HepG2 (cell line): ENCODE data around the gene BTG4. TPM values are rescaled to one million over a fixed set of nuclear protein-coding genes. Genes with fewer than 3 reads are reported as not detected.
A peak's percentile ranks its signal among the peaks of the same experiment; 100 is the strongest.

Experiments
- ATAC-seq: fragments of 200-7000 bp; cut with Tn5 transposase; 3 replicates; pipeline ENCODE4 v1.9.1; 2020; ENCODE audit warnings: mild to moderate bottlenecking, moderate library complexity
- BruUV-seq: library from RNA; stranded (reverse); fragments of 400-500 nt; replicated peaks from 2 replicates; lab custom pipeline; 2021; lab: Mats Ljungman, UMichigan
- CTCF ChIA-PET: fragments of 300-600 bp; formaldehyde crosslinking; extraction: SDS; loops from one replicate; lab custom pipeline; 2021; ENCODE audit warnings: low total read pairs, inconsistent platforms, low intra/inter-chr PET ratio; lab: Yijun Ruan, JAX
- POLR2A ChIA-PET: fragments of 350-600 bp; sonication (Branson Sonifier 250); formaldehyde crosslinking; loops from one replicate; lab custom pipeline; 2020; ENCODE audit warnings: antibody characterized with exemption, inconsistent platforms; lab: Yijun Ruan, JAX
- DNase-seq: peaks from one replicate; pipeline ENCODE4 v3.0.0-alpha.2; 2015; ENCODE audit warnings: low spot score
- FAIRE-seq: peaks from 3 replicates; lab custom pipeline; 2011; peaks lifted over from hg19 to GRCh38; lab: Jason Lieb, UNC
- H2AFZ ChIP-seq: one replicate; pipeline ENCODE4 v1.6.1; 2011; ENCODE audit warnings: low read length, inconsistent platforms
- H3K27ac ChIP-seq: fragments of 300-600 bp; 3 replicates; pipeline ENCODE4 v1.8.0; 2011; ENCODE audit warnings: mixed run types, mild to moderate bottlenecking, mixed read lengths, low read length, inconsistent platforms; ENCODE audit not compliant: insufficient read depth; ENCODE audit errors: extremely low read length
- H3K27me3 ChIP-seq, 2 experiments: fragments of 200-600 bp in 1 of 2; 2 replicates in 1 of 2; 3 replicates in 1 of 2; pipeline versions ENCODE4 v1.6.0 to v1.8.0; 2011; ENCODE audit warnings: low read length in 2 of 2, mild to moderate bottlenecking in 2 of 2, moderate library complexity in 2 of 2, inconsistent platforms in 1 of 2; ENCODE audit not compliant: insufficient read depth in 2 of 2, control insufficient read depth in 1 of 2
- H3K36me3 ChIP-seq, 2 experiments: fragments of 200-600 bp in 1 of 2; replicated peaks in 1 of 2; 2 replicates in 1 of 2; 3 replicates in 1 of 2; pipeline versions ENCODE4 v1.5.1 to v1.8.0; 2011; ENCODE audit warnings: low read length in 2 of 2, inconsistent platforms in 1 of 2; ENCODE audit not compliant: insufficient read depth in 2 of 2, control insufficient read depth in 1 of 2
- H3K4me1 ChIP-seq: 2 replicates; pipeline ENCODE4 v1.5.1; 2012; ENCODE audit warnings: low read length, inconsistent platforms; ENCODE audit not compliant: insufficient read depth
- H3K4me2 ChIP-seq: 2 replicates; pipeline ENCODE4 v1.6.0; 2011; ENCODE audit warnings: low read depth, low read length, inconsistent platforms
- H3K4me3 ChIP-seq, 3 experiments: fragments of 200-600 bp in 1 of 3; sonication (generic), shearing (Covaris generic) in 1 of 3; replicated peaks in 1 of 3; 2 replicates each; pipeline ENCODE4 v1.5.1; 2011 to 2016; ENCODE audit warnings: low read length in 3 of 3, inconsistent platforms in 2 of 3, low read depth in 2 of 3, mild to moderate bottlenecking in 2 of 3, control low read depth in 1 of 3, mixed read lengths in 1 of 3; ENCODE audit not compliant: insufficient read depth in 1 of 3
- H3K79me2 ChIP-seq: one replicate; pipeline ENCODE4 v1.6.1; 2011; ENCODE audit warnings: low read length, inconsistent platforms; ENCODE audit not compliant: insufficient read depth
- H3K9ac ChIP-seq: 2 replicates; pipeline ENCODE4 v1.6.0; 2011; ENCODE audit warnings: mild to moderate bottlenecking, low read depth, low read length, inconsistent platforms; ENCODE audit not compliant: insufficient read depth
- H3K9me3 ChIP-seq: 2 replicates; pipeline ENCODE4 v1.5.1; 2012; ENCODE audit warnings: mild to moderate bottlenecking, low read length
- H4K20me1 ChIP-seq: 2 replicates; pipeline ENCODE4 v1.6.0; 2011; ENCODE audit warnings: inconsistent platforms, mild to moderate bottlenecking, low read length, moderate library complexity; ENCODE audit not compliant: insufficient read depth
- ZNF782 ChIP-seq: sonication (generic); formaldehyde crosslinking; IDR thresholded peaks from 2 replicates; pipeline ENCODE4 v1.4.0; 2020; ENCODE audit warnings: missing genetic modification reagents, mild to moderate bottlenecking, borderline replicate concordance
- WGBS: methylation state at CpG from one replicate; pipeline ENCODE4 v1.1.6; 2017; ENCODE audit warnings: low lambda C conversion rate; 5-methylcytosine and 5-hydroxymethylcytosine counted together
- in situ Hi-C: cut with HindIII; loops from 2 replicates; pipeline ENCODE4 v1.10.0; 2017; ENCODE audit warnings: low pct_unique_long_range_greater_than_20kb; ENCODE audit not compliant: extremely low pct_ligation_motif_present
- intact Hi-C: fragments of 100-400 bp; cut with micrococcal nuclease; formaldehyde crosslinking; loops from one replicate; pipeline ENCODE4 v1.10.0; 2022; ENCODE audit not compliant: unreplicated experiment
- polyA plus RNA-seq, 8 experiments: library from polyadenylated mRNA; depleted of rRNA in 3 of 8; stranded (reverse) in 7 of 8; unstranded in 1 of 8; fragments of >200 nt; fragmentation: Illumina TruSeq in 4 of 8; extraction: Trizol in 4 of 8; gene quantifications; 2 replicates each; pipeline versions ENCODE4 v1.2.1 to v1.2.3, GENCODE V29; 2011 to 2016; ENCODE audit warnings: low read depth in 4 of 8, missing spikeins in 1 of 8, mixed read lengths in 1 of 8; ENCODE audit not compliant: insufficient read depth in 1 of 8
- total RNA-seq, 5 experiments: library from RNA; depleted of rRNA; stranded (reverse); fragments of >200 nt; fragmentation: Illumina TruSeq; extraction: Trizol; gene quantifications; 2 replicates each; pipeline ENCODE4 v1.2.3, GENCODE V29; 2016; ENCODE audit warnings: low read depth in 1 of 5
- TF ChIP-seq, protein P1 (sequence below): sonication (generic); formaldehyde crosslinking; IDR thresholded peaks from 2 replicates; pipeline ENCODE4 v1.5.1; 2020; ENCODE audit warnings: mild to moderate bottlenecking, moderate library complexity, missing genetic modification reagents
- TF ChIP-seq, protein P2 (sequence below): sonication (generic); formaldehyde crosslinking; IDR thresholded peaks from 2 replicates; pipeline ENCODE4 v1.5.0; 2020; ENCODE audit warnings: mild to moderate bottlenecking, missing genetic modification reagents

Gene BTG4
- total and polyA plus RNA-seq, 2 of the 13 experiments (the other 11 are each of a cell fraction or from before 2014, with no cell fraction given), result not detected

DNA sequence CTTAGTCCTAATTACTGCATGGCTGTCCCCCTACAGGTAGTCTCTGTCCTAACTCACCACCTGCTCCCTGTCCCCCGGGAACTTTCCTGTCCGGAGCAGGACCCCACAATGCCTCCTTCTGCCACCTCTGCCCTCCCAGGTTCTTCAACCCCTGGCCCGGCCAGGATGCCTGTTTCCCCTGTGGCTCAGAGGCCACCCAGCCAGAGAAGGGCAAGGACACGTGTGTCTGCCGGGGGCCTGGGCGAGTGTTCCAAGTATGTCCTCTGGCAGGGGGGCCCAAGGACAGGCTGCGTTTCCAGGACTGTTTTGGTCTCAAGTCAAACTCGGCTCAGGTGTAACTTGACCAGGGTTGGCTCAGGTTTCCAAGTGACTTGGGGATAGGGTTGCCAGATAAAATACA, 63.8 kb downstream of the BTG4 start:
- Histone ChIP-seq H3K4me3 (no peak overlapping the region), H3K36me3 (no peaks in the 10 kb centered on the region), H3K4me2 (0 out of 2 replicates have a peak overlapping the region, but pooled peaks have one; percentile 5), H3K79me2 (no peaks in the 10 kb centered on the region), H3K27me3 (peaks cover 3 to 16% of the 10 kb centered on the region in 2 experiments; a peak in 3 of 5 replicates), H3K9me3 (no peaks in the 10 kb centered on the region), H2AFZ (no peak overlapping the region), H3K9ac (no peak overlapping the region), H4K20me1 (no peaks in the 10 kb centered on the region), H3K4me1 (peaks cover 44% of the 10 kb centered on the region), H3K27ac (no peak overlapping the region)
- in situ Hi-C loops, result no loop called here
- ChIA-PET POLR2A (no interaction called here), CTCF (no interaction called here)
- FAIRE-seq (no peak), ATAC-seq (0 out of 3 replicates have a peak, but pooled peaks have one; percentile 14), DNase-seq (no peak)
- BruUV-seq, result no TSS peak
- no peak for TF ChIP-seq ZNF782
- TF ChIP-seq, protein P1, sequence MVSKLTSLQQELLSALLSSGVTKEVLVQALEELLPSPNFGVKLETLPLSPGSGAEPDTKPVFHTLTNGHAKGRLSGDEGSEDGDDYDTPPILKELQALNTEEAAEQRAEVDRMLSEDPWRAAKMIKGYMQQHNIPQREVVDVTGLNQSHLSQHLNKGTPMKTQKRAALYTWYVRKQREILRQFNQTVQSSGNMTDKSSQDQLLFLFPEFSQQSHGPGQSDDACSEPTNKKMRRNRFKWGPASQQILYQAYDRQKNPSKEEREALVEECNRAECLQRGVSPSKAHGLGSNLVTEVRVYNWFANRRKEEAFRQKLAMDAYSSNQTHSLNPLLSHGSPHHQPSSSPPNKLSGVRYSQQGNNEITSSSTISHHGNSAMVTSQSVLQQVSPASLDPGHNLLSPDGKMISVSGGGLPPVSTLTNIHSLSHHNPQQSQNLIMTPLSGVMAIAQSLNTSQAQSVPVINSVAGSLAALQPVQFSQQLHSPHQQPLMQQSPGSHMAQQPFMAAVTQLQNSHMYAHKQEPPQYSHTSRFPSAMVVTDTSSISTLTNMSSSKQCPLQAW (CRISPR knock-in tag), result no peak
- WGBS, result 15% methylated on average over 8 of the region's 8 CpGs
- intact Hi-C loops, result loop anchor here (5.0 to 10.0 kb wide), 4 partner anchors 216 to 1244 kb away; no protein-coding TSS in a partner anchor

DNA sequence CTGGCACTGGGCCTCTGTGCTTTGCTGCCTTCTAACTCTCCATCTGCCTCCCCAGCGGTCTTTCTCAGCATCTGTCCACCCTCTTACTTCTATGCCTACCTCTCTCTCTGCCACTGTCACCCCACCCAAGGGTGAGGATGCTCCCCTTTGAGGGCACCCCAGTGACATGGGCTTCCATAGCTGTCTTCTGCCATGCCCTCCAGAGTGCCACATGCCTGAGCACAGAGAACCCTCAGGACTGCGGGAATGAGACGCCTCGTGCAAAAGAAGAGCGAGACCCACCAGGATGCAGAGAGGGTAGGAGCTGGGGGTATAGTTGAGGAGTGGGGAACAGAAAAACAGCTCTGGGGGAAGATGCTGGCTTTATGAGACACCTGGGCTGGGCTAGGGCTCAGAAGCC, 64.3 kb downstream of the BTG4 start:
- no peak overlapping the region for H3K27ac ChIP-seq
- POLR2A ChIA-PET, result no interaction called here
- TF ChIP-seq, protein P2, sequence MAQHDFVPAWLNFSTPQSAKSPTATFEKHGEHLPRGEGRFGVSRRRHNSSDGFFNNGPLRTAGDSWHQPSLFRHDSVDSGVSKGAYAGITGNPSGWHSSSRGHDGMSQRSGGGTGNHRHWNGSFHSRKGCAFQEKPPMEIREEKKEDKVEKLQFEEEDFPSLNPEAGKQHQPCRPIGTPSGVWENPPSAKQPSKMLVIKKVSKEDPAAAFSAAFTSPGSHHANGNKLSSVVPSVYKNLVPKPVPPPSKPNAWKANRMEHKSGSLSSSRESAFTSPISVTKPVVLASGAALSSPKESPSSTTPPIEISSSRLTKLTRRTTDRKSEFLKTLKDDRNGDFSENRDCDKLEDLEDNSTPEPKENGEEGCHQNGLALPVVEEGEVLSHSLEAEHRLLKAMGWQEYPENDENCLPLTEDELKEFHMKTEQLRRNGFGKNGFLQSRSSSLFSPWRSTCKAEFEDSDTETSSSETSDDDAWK (CRISPR knock-in tag), result no peak
- FAIRE-seq (no peak), ATAC-seq (no peak), DNase-seq (no peak)
- CTCF ChIA-PET, result no interaction called here
- no peak overlapping the region for H3K4me2 ChIP-seq
- H4K20me1 ChIP-seq, result no peaks in the 10 kb centered on the region
- in situ Hi-C loops (no loop called here), intact Hi-C loops (loop anchor here (5.0 to 10.0 kb wide), 4 partner anchors 216 to 1243 kb away; no protein-coding TSS in a partner anchor)
- H3K79me2 ChIP-seq, result no peaks in the 10 kb centered on the region
- peaks cover 3 to 16% of the 10 kb centered on the region in 2 experiments; a peak in 3 of 5 replicates for H3K27me3 ChIP-seq
- no peak overlapping the region for H3K4me3 ChIP-seq
- H3K9ac ChIP-seq, result no peak overlapping the region
- H3K36me3 ChIP-seq, result no peaks in the 10 kb centered on the region
- H3K4me1 ChIP-seq, result peaks cover 44% of the 10 kb centered on the region
- H3K9me3 ChIP-seq, result no peaks in the 10 kb centered on the region
- H2AFZ ChIP-seq, result no peak overlapping the region
- WGBS, result 71% methylated on average over 5 of the region's 5 CpGs
- no TSS peak for BruUV-seq
